HG03342 (cell line): ENCODE results near the gene OSBPL2.

Experiments used
- ATAC-seq: cut with Tn5 transposase; IDR thresholded peaks from one replicate; pipeline ENCODE4 v1.9.1; 2021; ENCODE audit warnings: mild to moderate bottlenecking, moderate library complexity; ENCODE audit not compliant: unreplicated experiment

Gene OSBPL2

GRCh38 chr20:62219992-62220665 is 18.2 kb upstream of the OSBPL2 start, which contains the start of gene HRH3:
TSS of gene HRH3 (minus strand) at chr20:62220278. CDS start at chr20:62219970, 308 bp downstream.
- no peak for ATAC-seq

GRCh38 chr20:62220666-62221568 is 17.4 kb upstream of the OSBPL2 start:
- no peak for ATAC-seq

GRCh38 chr20:62222266-62222850 is 16.0 kb upstream of the OSBPL2 start:
- no peak for ATAC-seq

- ATAC-seq = no peak
Observed at GRCh38 chr20:62222972-62223371, 15.3 kb upstream of the OSBPL2 start.

- ATAC-seq = no peak
Observed at GRCh38 chr20:62223571-62223970, 14.8 kb upstream of the OSBPL2 start.

- no peak for ATAC-seq
Observed at GRCh38 chr20:62224113-62224855, 14.0 kb upstream of the OSBPL2 start.

- ATAC-seq = no peak
Observed at GRCh38 chr20:62225026-62225425, 13.3 kb upstream of the OSBPL2 start.

GRCh38 chr20:62225820-62226635 is 12.3 kb upstream of the OSBPL2 start:
- no peak for ATAC-seq

- no peak for ATAC-seq
Observed at GRCh38 chr20:62226707-62227590, 11.4 kb upstream of the OSBPL2 start.

- ATAC-seq = no peak
Observed at GRCh38 chr20:62227591-62227976, 10.7 kb upstream of the OSBPL2 start.

GRCh38 chr20:62227977-62228958 is 10.1 kb upstream of the OSBPL2 start:
- no peak for ATAC-seq

- no peak for ATAC-seq
Observed at GRCh38 chr20:62228982-62229545, 9.3 kb upstream of the OSBPL2 start.

GRCh38 chr20:62229667-62230066 is 8.7 kb upstream of the OSBPL2 start:
- ATAC-seq = no peak

- no peak for ATAC-seq
Observed at GRCh38 chr20:62230276-62230675, 8.0 kb upstream of the OSBPL2 start.

GRCh38 chr20:62230696-62231095 is 7.6 kb upstream of the OSBPL2 start:
- no peak for ATAC-seq

- ATAC-seq = no peak
Observed at GRCh38 chr20:62231292-62231691, 7.0 kb upstream of the OSBPL2 start.

- ATAC-seq = no peak
Observed at GRCh38 chr20:62232194-62232593, 6.1 kb upstream of the OSBPL2 start.
